Measurements from ENCODE around the gene CA11. TPM values are rescaled to one million over a fixed set of nuclear protein-coding genes. Genes with fewer than 3 reads are reported as not detected.

Gene CA11
- total RNA-seq, 2 donors from 2014 or later = 4.7 to 4.9 TPM

DNA sequence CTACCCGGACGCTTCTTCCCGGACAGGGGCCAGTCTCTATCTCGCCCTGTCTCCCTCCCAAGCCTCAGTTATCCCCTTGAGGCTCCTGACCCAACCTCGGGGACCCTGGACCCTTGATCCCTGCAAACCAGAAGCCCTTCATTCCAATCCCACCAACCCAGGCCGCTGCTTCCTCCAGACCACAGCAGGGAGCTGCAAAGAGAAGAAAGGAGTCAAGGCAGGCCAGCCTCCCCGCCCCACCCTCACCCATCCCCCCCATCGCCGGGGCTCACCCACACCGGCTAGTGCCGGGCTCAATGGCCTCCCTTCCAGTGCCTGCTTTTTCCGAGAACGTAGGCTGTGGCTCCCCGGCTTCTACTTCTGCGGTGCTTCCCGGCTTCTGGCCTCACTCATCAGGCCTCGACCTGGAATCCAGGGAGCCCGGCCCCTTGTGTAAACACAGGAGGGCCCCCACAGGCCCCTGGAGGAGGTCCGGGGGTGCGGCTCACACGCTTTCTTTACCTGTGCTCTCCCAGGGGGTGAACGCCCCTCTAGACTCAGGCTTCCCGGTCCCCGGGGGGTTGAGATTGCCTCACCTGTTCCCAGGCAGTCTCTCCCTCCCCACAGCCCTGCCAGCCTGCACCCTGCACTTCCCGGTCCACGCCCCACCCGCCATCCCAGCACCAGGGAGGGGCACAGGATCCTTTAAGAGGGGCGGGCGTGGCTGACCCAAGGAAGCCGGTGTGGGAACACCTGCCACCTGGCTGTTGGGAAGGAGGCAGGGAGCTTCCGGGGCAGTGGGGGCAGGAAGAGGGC, 31.4 kb downstream of the CA11 start, which contains the start of gene FAM83E:
Gene FAM83E (minus strand): TSS at position 641 of the 795 bp plus-strand sequence. CDS start 1,704 bp downstream, outside the sequence.
- Mint-ChIP-seq H3K27ac (peak within 1 kb of the TSS in 1 of 2 donors; percentile 71), H3K4me3 (no peak within 1 kb of the TSS), H3K4me1 (ENCODE audit: low read depth in 2 of 2) (peaks cover 29 to 33% of the 10 kb centered on the region in 2 donors), H3K36me3 (peaks cover 12% of the 10 kb centered on the region), H3K9me3 (no peaks in the 10 kb centered on the region), H3K27me3 (no peaks in the 10 kb centered on the region)
- no peak for DNase-seq (ENCODE audit: low spot score)
- no peak for ATAC-seq

DNA sequence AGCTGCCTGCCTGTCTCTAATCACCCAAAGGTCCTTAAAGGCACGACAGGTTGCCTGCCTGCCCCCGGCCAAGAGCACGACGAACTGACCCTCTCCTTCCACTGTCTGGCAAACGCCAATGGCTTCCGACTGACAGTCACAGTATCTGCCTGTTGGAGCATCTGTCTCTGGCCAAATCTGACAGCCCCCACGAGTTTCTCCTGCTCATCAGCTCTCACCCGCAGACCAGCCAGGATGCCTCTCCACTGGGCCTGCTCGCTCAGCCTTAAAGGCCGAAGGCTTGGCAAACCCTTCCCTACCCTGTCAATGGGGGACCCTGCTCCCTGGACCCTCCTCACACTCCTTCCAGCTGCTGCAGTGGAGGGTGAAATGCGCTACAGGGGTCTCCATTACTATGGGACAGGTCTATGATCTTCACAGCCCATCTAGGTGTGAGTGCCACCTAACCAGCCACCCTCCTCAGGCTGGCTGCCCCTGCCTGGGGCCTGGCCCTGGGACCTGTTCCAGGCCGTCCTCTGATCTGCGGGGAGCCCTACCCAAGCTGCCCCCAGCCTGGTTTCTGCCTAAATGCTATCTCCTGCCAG, 32.0 kb downstream of the CA11 start:
- Mint-ChIP-seq H3K27me3 (no peaks in the 10 kb centered on the region), H3K27ac (peak overlapping the region in 1 of 2 donors; percentile 71)

DNA sequence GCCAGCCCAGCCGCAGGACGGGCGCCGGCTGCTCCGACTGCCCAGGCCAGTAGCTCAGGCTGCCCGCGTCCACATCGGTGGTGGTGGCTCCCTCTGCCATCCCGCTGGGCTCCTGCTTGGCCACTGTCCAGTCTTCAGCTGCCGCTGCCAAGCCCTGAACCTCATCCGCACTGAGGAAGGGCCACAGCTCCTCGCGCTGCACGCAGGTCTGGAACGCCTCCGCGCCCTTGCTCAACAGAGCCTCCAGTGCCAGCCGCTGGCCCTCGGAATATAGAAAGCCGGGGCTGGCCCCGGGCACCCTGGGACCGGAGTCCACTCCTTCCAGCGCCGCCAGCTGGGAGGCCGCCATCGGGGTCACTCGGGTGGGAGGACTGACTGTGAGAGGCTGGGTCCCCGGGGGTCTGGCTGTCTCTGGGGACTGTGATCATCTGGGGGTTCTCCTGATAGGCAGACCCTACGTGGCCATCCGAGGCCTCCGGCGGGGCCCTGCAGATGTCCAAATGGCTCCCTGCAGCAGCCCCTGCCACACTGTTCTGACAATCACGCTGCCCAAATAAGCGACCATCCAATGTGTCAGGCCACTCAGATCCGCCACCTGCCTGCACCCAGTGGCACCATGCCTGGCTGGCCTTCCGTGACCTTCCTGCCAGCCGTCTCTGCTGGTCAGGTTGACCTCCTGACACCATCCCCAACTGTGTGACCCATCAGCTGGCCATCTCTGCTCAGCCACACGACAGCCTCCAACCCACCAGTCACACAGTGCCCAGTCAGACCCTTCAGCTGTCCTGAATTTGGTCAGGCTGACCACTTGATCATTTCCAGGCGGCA, 32.7 kb downstream of the CA11 start:
- ATAC-seq (peak; percentile 3 to 17), DNase-seq (ENCODE audit: low spot score) (no peak)
- Mint-ChIP-seq H3K27me3 (no peaks in the 10 kb centered on the region), H3K36me3 (peaks cover 5% of the 10 kb centered on the region), H3K4me1 (ENCODE audit: low read depth in 2 of 2) (peaks cover 21% of the 10 kb centered on the region in 2 donors), H3K27ac (peak overlapping the region in 1 of 2 donors; percentile 71), H3K4me3 (no peak overlapping the region), H3K9me3 (no peaks in the 10 kb centered on the region)

More for the DNA sequence above, 32.0 kb downstream of the CA11 start:
- H3K4me3 Mint-ChIP-seq = no peak overlapping the region
- ATAC-seq (peak in 1 of 2 donors; percentile 0), DNase-seq (ENCODE audit: low spot score) (no peak)
- H3K9me3 Mint-ChIP-seq = no peaks in the 10 kb centered on the region
- peaks cover 26 to 27% of the 10 kb centered on the region in 2 donors for H3K4me1 Mint-ChIP-seq (ENCODE audit: low read depth in 2 of 2)
- peaks cover 12% of the 10 kb centered on the region for H3K36me3 Mint-ChIP-seq

DNA sequence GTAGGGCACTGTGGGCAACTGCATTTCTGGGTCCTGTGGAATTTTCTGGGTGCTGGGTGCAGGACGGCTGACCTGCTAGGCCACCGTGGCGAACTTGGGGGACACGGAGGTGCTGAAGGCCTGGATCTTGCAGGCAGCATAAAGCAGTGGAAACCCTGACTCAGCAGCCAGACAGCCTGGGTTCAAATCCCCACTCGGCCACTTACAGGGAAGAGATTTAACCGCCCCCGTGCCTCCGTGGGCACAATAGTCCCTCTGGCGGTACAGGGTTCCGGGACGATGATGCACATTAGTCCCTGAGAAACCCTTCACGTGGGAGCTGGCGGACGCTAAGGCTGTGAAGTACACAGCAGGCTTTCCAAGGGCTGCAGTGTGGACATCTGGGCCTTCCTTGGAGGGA, 34.1 kb downstream of the CA11 start:
- Mint-ChIP-seq H3K27ac (no peak overlapping the region), H3K4me1 (ENCODE audit: low read depth in 2 of 2) (peaks cover 12 to 16% of the 10 kb centered on the region in 2 donors), H3K9me3 (no peaks in the 10 kb centered on the region), H3K27me3 (no peaks in the 10 kb centered on the region), H3K4me3 (no peak overlapping the region), H3K36me3 (no peaks in the 10 kb centered on the region)
- DNase-seq (ENCODE audit: low spot score) (no peak), ATAC-seq (no peak)

DNA sequence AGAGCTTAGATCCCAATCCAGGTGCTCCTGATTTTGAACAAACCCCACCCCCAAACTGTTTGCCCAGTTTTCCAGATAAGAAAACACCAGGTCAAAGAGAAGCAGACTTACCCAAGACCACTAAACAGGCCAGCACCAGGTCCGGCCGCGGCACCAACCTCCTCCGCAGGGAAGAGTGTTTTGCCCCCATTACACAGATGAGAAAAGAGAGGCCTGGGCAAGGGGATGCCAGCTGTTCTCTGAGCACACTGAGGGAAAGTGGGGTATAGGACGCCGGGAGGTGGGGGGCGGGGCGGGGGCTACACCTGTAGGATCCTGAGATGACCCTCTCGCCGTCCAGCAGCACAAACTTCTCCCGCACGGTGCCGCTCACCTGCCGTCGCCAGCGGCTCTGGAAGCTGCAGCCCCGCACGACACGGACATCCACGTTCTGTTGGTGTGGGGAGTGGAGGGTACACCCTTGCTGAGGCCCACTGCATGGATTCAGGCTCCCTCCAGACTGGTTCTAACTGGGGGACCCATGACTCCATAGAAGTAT, 36.3 kb downstream of the CA11 start:
- Mint-ChIP-seq H3K36me3 (no peaks in the 10 kb centered on the region), H3K27me3 (no peaks in the 10 kb centered on the region)

DNA sequence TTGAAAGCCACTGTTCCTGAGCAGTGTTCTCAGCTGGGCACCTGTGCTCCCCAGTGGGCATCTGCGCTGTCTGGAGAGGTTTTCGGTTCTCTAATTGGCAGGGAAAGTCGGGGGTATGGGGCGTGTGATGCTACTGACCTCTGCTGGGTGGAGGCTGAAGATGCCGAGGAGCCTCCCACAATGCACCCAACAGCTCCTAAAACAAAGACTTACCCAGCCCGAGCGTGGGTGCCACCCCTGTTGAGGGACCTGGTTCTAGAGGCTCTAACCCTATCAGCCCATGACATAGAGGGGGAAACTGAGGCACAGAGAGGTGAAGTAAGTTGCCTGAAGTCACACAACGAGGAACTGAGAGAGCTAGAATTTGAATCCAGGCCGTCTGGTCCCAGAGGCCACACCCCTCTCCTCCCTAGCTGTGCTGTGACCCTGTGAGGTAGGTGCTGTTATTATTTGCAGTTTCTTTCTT, 37.2 kb downstream of the CA11 start:
- peaks cover 3% of the 10 kb centered on the region in 2 donors for H3K4me1 Mint-ChIP-seq (ENCODE audit: low read depth in 2 of 2)
- no peaks in the 10 kb centered on the region for H3K9me3 Mint-ChIP-seq
- H3K27ac Mint-ChIP-seq = no peak overlapping the region
- DNase-seq (ENCODE audit: low spot score) (no peak), ATAC-seq (peak; percentile 48 to 56)
- no peaks in the 10 kb centered on the region for H3K27me3 Mint-ChIP-seq
- no peaks in the 10 kb centered on the region for H3K36me3 Mint-ChIP-seq
- H3K4me3 Mint-ChIP-seq = no peak overlapping the region

More for the DNA sequence above, 36.3 kb downstream of the CA11 start:
- no peak for DNase-seq (ENCODE audit: low spot score)
- Mint-ChIP-seq H3K4me1 (ENCODE audit: low read depth in 2 of 2) (peaks cover 6% of the 10 kb centered on the region in 2 donors), H3K27ac (no peak overlapping the region), H3K9me3 (no peaks in the 10 kb centered on the region), H3K4me3 (no peak overlapping the region)
- ATAC-seq = no peak

DNA sequence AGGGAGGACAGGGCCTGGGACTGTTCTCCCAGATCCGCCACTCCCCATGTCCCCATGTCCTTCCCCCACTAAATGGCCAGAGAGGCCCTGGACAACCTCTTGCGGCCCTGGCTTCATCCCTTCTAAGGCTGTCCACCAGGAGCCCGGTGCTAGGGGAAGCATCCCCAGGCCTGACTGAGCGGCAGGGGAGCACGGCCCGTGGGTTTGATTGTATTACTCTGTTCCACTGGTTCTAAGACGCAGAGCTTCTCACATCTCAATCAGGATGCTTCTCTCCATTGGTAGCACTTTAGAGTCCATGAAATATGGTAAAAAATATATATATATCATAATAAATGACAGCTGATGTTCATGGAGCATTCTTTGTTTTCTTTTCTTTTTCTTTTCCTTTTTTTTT, 38.6 kb downstream of the CA11 start:
- Mint-ChIP-seq H3K9me3 (no peaks in the 10 kb centered on the region), H3K27ac (no peak overlapping the region), H3K27me3 (no peaks in the 10 kb centered on the region), H3K36me3 (no peaks in the 10 kb centered on the region), H3K4me3 (no peak overlapping the region), H3K4me1 (ENCODE audit: low read depth in 2 of 2) (no peaks in the 10 kb centered on the region)
- ATAC-seq = no peak
- no peak for DNase-seq (ENCODE audit: low spot score)

DNA sequence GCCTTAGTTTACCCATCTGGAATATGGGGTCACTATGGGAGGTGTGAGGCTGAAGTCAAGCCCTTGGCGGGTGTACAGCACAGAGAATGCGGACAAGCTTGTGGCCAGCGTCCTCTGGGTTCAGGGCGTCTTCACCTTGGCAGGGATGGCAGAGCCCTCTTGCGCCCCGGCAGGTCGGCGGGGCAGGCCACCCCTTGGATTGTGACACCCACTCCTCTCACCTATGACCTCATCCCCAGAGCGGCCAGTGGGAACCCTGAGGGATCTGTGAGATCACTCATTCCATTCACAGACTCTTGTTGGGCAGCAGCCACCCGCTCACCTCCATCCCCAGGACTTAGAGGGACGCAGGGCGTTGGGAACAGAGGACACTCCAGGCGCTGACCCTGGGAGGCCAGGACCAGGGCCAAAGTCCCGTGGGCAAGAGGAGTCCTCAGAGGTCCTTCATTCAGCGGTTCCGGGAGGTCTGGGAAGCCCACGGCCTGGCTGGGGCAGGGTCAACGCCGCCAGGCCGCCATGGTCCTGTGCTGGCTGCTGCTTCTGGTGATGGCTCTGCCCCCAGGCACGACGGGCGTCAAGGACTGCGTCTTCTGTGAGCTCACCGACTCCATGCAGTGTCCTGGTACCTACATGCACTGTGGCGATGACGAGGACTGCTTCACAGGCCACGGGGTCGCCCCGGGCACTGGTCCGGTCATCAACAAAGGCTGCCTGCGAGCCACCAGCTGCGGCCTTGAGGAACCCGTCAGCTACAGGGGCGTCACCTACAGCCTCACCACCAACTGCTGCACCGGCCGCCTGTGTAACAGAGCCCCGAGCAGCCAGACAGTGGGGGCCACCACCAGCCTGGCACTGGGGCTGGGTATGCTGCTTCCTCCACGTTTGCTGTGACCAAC, 39.3 kb downstream of the CA11 start, which contains the start of gene SPACA4:
Gene SPACA4 (plus strand): TSS at position 280 of the 896 bp plus-strand sequence. CDS start 237 bp downstream, at position 517.
- H3K36me3 Mint-ChIP-seq = no peaks in the 10 kb centered on the region
- DNase-seq (ENCODE audit: low spot score) (no peak), ATAC-seq (peak in 1 of 2 donors; percentile 20)
- no peaks in the 10 kb centered on the region for H3K4me1 Mint-ChIP-seq (ENCODE audit: low read depth in 2 of 2)
- no peak within 1 kb of the TSS for H3K4me3 Mint-ChIP-seq
- H3K27me3 Mint-ChIP-seq = no peaks in the 10 kb centered on the region
- no peaks in the 10 kb centered on the region for H3K9me3 Mint-ChIP-seq
- H3K27ac Mint-ChIP-seq = no peak within 1 kb of the TSS

DNA sequence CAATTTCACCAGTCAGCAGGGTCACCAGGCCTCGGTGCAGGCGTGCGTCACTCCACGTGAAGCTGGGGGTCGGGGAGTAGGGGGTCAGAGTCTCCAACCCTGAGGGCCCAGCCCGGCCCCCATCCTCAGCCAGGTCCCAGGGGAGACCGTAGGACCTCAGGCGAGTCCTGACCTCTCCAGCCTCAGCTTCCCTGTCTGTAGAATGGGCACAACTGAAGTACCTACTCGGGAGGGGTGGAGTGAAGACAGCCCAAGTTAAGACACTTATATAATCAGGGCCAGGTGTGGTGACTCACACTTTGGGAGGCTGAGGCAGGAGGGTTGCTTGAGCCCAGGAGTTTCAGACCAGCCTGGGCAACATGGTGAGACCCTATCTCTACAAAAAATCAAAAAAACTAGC, 42.1 kb downstream of the CA11 start:
- Mint-ChIP-seq H3K4me3 (no peak overlapping the region), H3K27me3 (no peaks in the 10 kb centered on the region), H3K27ac (no peak overlapping the region), H3K36me3 (no peaks in the 10 kb centered on the region), H3K9me3 (no peaks in the 10 kb centered on the region), H3K4me1 (ENCODE audit: low read depth in 2 of 2) (no peaks in the 10 kb centered on the region)
- no peak for ATAC-seq
- no peak for DNase-seq (ENCODE audit: low spot score)

DNA sequence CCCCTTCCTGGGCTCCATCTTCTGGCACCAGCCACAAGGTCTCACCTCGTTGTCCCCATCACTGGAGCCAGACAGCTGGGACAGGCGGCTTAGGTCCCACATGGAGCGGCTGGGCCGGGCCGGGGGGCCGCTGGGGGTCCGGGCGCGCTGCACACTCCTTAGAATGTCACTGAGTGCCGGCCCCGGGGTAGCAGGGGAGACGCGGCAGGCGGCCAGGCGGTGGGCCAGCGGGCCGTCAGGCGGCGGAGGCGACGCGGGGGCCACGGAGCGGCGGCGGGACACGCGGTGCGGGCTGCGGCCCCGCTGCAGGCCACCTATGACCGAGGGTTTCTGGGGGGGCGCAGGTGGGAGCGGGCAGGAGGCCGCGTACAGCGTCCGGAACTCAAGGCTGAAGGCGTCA, 42.5 kb downstream of the CA11 start:
- no peaks in the 10 kb centered on the region for H3K4me1 Mint-ChIP-seq (ENCODE audit: low read depth in 2 of 2)
- H3K4me3 Mint-ChIP-seq = no peak overlapping the region
- no peak for ATAC-seq
- no peak overlapping the region for H3K27ac Mint-ChIP-seq
- DNase-seq (ENCODE audit: low spot score) = no peak
- H3K9me3 Mint-ChIP-seq = no peaks in the 10 kb centered on the region
- no peaks in the 10 kb centered on the region for H3K36me3 Mint-ChIP-seq
- H3K27me3 Mint-ChIP-seq = peaks cover 0 to 4% of the 10 kb centered on the region in 2 donors

DNA sequence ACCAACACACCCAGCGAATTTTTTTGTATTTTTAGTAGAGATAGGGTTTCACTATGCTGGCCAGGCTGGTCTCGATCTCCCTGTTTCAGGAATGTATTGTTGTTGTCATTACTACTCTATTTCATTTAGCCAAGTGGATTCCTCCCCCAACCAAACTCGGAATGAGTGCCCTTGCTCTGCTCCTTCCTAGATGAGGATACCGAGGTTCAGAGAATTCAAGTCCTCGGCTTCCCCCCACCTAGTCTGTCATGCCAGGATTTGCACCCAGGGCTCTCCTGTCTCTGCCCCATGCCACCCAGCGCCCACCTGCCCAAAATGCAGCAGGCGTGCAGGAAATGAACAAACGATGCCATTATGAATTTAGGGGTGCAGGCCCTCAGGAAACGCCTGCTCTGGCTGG, 43.0 kb downstream of the CA11 start:
- no peak overlapping the region for H3K4me3 Mint-ChIP-seq
- no peak for ATAC-seq

DNA sequence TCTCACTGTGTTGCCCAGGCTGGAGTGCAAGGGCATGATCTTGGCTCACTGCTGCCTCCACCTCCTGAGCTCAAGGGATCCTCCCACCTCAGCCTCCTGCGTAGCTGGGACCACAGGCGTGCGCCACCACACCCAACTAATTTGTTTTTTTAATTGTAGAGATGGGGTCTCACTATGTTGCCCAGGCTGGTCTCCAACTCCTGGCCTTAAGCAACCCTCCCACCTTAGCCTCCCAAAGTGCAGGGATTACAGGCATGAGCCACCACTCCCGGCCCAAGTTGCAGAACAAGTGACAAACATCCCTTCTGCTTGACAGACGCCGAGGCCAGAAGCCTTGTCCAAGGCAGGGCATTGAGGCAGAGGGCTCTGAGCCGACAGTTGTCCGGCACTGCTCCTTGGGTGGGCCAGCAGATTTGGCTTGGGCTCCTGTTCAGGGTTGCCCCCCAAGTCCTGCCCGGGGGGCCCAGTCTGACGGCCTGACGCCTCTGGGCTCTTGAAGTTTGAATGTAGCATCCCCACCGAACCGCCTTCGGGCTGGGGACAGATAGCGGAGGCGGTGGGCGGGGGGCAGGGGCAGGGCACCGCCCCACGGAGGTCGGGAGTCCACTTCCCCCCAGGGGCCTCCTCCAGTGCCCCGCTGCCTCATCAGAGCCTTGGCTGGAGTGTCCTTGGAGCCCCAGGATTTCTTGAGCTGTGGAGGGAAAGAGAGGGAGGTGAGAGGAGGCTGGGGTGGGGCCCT, 45.1 kb downstream of the CA11 start:
- H3K4me1 Mint-ChIP-seq (ENCODE audit: low read depth in 2 of 2) = no peaks in the 10 kb centered on the region
- H3K27ac Mint-ChIP-seq = no peak overlapping the region
- H3K4me3 Mint-ChIP-seq = no peak overlapping the region
- ATAC-seq = no peak
- H3K36me3 Mint-ChIP-seq = no peaks in the 10 kb centered on the region
- peaks cover 0 to 4% of the 10 kb centered on the region in 2 donors for H3K27me3 Mint-ChIP-seq
- no peaks in the 10 kb centered on the region for H3K9me3 Mint-ChIP-seq
- no peak for DNase-seq (ENCODE audit: low spot score)

More for the DNA sequence above, 43.0 kb downstream of the CA11 start:
- no peaks in the 10 kb centered on the region for H3K4me1 Mint-ChIP-seq (ENCODE audit: low read depth in 2 of 2)
- H3K9me3 Mint-ChIP-seq = no peaks in the 10 kb centered on the region
- H3K27me3 Mint-ChIP-seq = peaks cover 0 to 4% of the 10 kb centered on the region in 2 donors
- H3K36me3 Mint-ChIP-seq = no peaks in the 10 kb centered on the region
- no peak overlapping the region for H3K27ac Mint-ChIP-seq
- no peak for DNase-seq (ENCODE audit: low spot score)

Data from natural killer cell treated with Interleukin-12 subunit alpha and Interleukin-12 subunit beta and Interleukin-15 and Interleukin-18, amount 100 ng/mL, for 72 hours (primary cell).